HG02798 (cell line): ENCODE data around the gene NACAD.

Experiments
- ATAC-seq: cut with Tn5 transposase; IDR thresholded peaks from one replicate; pipeline ENCODE4 v1.9.1; 2021; ENCODE audit warnings: mild to moderate bottlenecking; ENCODE audit not compliant: unreplicated experiment, poor library complexity

NACAD gene

DNA sequence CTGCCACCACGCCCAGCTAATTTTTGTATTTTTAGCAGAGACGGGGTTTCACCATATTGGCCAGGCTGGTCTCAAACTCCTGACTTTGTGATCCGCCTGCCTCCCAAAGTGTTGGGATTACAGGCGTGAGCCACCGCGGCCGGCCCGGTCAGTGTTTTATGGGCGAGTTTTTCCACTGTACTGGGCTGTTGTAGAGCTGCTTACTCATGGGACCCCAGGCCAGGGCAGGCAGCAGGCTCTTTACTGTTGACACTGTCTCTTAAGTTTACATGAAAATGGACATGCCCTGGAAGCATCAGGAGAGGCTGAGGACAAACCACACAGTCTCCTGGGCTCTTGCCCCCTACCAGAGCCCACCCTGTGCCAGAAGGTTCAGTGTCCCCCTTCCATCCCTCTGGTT lies 11.2 kb downstream of the NACAD start:
- no peak for ATAC-seq

DNA sequence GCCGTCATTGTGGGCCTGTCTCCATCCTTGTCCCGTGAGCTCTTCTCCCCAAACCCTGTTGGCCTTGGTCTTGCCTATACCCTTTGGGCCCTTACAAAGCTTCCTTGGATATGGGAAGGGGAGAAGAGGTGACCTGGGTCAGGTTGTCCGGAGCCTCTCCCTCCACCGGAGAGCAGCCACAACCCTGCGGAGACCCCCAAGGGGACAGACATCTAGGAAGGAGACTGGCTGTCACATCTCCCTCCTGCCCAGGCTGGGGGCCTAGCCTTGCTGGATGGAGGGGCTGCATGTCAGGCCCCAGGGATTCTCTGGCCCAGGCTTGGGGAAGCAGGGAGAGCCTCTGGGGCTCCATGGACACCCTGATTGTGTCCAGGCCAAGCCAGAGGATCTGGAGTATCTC lies 11.8 kb downstream of the NACAD start:
- ATAC-seq: no peak

DNA sequence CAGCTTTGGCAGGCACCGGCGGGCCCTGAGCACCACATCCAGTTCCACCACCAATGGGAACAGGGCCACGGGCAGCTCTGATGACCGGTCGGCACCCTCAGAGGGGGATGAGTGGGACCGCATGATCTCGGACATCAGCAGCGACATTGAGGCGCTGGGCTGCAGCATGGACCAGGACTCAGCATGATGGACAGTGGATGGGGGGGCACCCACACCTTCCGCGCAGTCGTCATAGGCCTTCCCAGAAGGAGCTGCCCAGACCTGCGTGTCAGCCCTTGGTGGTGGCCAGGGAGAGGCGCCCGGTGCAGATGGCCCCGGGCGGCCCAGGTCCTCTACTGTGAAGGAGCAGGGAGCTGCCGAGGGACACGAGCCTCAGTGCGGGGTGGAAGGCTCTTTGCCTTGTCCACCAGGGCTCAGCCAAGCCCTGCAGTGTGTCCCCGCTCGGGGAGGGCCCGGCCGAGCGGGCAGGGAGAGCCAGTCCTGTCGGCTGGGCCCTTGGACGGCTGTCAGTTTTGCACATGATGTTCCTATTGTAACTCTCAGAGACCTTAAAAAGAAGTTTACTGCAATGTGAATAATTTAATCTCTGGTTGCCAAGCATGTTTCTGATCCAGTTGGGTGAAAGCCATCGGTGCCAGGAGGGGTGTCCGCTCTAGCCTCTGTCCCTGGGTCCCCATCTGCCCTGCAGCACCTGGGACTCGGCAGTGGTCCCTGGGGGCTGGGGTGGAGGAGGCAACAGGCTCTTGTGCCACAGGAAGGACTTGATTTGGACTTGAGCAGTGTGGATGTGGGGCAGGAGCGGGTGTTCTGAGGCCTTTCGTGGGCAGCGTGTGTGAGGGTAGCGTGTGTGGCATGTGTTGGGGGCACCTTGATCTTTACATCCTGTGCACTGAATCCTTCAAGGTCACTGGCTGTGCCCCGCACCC lies 12.6 kb downstream of the NACAD start:
- no peak for ATAC-seq

DNA sequence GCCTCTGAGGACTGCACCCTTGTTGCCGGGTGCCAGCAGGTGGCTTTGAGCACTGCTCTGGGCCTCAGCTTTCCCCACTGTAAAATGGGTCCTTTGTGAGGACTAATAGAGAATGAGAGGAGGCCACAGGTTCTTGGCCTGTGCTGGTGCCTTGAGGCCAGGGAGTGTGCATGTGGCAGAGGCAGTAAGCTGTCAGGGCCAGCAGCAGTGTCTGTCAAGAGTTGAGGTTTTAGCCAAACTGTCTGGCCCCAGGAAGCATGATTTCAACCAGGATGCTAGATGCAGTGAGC lies 13.5 kb downstream of the NACAD start:
- ATAC-seq: no peak

DNA sequence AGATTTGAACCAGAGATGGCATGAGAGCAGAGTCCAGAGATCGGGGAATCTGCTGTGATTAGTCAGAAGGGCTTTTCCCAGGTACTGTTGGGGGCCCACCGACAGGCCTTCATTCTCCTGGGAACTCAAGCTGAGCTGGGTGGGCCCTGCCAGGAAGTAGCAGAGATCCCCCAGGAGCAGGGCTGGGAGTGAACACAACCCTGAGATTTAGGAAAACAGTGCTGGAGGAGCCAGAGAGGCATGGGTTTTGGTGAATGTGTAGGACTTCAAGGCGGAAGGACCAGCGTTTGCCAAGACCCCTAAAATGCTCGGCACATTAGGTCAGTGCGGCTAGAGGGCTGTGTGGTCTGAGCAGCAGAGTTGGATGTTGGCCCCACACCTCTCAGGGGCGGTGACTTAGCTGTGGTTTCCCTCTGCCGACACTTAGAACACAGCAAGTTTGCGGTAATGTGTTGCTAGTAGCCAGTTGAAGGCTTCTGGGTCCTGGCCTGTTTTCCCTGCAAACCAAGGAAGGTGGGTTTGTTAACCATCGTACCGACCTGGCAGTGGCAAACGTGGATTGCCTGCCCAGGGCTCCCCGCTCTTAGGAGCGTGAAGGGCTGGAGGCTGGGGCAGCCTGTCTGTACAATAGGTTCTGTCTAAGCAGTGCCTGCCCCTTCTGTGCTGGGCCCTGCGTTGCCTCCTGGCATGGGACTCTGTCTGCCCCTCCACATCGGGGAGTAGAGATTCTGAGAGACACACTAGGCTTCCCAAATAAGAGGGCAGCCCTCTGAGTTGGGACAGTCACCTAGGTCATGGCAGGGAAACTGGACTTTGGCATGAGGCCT lies 14.0 kb downstream of the NACAD start:
- no peak for ATAC-seq

DNA sequence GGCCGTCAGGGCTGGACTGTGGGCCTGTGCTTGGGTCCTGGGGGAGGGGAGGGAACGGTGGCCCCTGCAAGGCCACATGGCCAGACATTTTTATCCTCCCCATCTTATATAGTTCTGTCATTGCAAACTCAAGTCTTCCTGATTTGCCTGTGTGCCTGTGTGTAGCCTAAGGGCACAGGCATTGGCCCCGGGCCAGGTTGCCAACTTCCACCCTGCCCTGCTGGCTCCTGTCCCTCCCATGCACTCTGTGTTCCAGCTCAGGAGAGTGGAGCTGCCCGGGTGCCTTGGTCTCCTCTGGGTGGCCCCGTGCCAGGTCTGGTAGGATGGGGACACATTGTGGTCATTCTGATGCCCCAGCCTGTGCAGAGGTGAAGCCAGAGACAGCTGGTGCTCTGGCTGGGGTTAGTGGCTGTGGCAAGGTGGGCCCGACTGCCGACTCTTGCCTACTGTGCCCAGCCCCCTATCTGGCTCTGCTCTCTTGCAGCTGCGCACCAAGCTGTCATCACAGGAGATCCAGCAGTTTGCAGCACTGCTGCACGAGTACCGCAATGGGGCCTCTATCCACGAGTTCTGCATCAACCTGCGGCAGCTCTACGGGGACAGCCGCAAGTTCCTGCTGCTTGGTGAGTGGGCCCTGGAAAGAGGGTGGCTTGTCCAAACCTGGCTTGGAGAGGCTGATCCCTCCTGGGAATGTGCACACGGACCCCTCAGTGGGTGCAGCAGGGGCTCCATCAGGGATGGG lies 14.8 kb downstream of the NACAD start:
- no peak for ATAC-seq

DNA sequence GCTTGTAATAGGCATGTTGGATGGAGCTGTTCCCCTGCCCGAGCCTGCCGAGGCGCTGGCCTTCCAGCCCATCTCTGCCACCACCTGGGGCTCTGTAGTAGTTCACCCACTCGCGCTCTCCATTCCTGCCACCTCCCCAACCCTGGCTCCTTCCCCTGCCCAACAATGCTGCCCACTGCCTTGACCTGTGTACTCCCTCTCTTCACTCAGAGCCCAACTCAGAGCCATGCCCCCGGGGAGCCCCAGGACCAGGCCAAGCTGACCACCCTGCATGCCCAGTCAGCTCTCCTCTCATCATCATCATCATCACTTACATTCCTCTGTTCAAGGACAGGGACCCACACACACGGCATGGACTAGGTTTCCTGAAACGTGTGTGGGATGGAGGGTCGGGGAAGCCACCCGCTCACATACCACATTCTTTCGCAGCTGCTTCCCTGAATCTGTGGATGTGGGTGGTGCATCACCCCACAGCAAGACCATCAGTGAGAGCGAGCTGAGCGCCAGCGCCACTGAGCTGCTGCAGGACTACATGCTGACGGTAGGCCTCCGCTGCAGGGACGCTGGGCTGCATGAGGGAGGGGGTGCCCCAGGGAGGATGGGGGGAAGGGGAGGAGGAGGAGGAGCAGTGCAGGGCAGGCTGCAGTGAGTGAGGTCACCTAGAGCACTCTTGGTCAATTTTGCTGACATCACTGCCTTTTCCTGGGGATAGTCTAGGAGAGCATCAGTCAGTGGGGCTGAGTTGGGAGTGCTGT lies 15.6 kb downstream of the NACAD start:
- no peak for ATAC-seq

DNA sequence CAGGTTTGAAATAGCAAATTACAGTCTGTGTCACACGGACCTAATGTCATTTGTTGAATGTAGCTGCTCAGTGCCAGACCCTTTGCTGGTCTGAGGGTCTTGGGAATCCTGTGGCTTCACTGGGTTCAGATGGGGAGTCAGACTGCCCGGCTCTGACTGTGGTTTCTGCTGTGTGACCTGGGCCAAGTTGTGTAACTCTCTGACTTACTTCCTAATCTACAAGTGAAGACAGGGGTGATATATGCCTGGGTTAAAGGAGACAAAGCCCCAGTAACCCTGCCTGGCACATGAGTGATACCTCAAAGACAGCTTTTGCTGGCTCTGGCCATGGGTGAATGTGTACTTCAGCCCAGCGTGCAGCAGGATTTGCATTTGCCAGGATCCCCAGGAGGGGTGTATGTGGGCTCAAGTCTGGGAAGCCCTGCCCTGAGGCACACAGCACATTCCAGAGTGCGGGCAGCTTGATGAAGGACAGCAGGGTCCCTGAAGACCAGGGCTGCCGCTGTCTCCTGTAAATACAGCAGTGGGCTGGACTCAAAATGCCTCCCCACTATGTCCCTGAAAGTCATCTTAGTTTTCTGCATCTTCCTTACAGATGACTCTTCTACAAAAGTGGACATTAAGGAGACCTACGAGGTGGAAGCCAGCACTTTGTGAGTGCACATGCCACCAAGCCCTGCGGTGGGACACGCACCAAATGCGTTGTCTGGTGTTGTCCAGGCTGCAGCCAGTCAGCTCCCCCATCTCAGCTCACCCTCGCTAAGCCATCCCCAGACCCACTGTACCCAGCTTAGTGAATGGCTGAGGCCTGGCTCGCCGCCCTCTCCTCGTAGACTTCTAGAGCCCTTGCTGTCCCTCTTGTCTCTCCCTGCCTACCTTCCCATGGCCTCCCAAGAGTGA lies 16.4 kb downstream of the NACAD start:
- ATAC-seq: no peak

DNA sequence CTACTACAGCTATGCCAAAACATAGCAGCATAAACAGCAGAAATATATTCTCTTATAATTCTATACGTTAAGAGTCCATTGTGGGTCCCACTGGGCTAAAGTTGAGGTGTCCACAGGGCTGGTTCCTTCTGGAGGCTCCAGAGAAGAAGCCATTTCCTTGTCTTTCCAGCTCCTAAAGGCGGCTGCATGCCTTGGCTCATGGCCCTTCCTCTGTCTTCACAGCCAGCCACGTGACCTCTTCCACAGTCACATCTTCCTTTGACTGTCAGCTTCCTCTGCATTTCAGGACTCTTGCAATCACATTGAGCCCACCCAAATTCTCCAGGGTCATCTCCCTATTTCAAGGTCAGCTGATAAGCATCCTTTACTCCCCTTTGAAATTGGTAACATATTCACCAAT lies 17.2 kb downstream of the NACAD start:
- ATAC-seq: no peak

DNA sequence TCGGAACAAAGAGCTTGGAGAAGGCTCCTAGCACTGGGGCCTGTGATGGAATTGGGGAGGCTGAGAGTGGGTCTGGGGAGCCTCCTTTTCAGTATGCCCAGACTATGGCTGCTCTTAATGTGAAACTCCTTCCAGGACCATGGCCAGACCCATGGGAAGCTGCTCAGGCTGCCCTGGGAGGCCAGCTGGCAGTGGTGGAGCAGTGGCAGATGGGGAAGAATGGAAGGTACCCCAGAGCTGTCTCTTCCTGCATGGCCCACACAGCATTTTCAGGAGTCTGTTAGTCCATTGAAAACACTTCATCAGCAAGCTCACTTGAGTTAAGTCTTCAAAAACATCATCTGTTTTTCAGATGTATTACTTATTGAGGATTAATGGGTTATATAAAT lies 18.5 kb downstream of the NACAD start:
- no peak for ATAC-seq

DNA sequence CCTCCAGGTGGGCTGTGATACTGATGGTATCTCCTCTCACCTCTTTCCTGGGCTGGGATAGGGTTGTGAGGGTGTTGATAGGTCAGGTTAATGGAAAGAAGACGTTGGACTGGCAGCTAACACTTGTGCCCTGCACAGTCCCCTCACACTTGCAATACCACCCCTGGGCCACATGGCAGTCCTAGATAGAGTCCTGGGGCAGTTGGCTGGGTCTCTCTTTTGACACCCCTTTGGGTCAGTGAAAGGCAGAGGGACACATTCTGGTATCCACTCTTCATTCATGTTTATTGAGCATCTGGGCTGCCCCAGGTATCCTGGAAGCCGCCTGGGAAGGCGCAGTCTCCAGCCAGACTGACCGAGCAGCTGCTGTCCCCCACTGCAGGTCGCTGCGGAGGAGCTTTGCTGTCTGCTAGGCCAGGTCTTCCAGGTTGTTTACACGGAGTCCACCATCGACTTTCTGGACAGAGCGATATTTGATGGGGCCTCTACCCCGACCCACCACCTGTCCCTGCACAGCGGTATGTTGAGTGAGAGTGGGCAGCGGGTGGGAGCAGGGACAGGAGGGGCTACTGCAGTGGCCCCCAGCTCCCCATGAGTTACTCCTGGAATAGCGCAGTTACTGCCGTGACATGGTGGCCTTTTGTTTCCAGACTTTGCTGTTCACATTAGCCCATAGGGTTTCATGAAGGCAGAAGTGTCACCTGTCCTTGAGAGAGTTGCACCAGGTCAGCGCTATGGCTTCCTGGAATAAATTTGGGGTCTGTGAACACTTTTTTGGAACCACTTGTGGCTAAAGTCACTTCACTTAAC lies 19.1 kb downstream of the NACAD start:
- ATAC-seq: no peak

DNA sequence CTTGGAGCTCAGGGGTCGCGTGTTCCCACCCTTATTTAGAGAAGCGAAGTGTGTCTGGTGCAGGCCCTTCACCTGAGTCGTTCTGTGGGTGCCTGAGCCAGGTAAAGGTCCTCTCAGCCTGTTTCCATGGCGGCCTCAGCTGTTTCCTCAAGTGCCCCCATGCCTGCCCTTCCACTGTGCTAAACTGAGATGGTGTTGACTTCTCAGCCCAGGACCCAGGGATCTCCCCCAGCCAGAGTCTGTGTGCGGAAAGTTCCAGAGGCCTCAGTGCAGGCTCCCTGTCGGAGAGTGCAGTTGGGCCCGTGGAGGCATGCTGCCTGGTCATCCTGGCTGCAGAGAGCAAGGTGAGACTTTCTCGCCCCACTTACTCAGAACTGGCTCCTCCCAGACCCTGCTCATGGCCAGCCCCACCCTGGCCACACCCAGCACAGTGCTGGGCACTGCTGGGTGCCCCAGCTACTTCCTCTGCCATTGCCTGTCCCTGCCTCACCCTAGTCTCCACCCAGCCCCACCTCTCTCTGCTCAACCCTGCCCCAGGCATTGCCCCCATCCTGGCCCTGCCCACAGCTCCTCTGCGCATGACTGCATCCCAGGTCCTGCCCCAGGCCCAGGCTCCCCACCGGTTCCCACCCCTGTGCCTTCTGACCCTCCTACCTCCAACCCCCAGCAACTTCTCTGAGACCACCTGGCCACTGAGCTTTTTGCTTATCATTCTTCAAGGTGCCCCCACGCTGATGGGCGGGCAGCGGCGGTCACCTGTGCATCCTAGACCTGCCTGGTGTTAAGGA lies 20.3 kb downstream of the NACAD start:
- ATAC-seq: no peak

DNA sequence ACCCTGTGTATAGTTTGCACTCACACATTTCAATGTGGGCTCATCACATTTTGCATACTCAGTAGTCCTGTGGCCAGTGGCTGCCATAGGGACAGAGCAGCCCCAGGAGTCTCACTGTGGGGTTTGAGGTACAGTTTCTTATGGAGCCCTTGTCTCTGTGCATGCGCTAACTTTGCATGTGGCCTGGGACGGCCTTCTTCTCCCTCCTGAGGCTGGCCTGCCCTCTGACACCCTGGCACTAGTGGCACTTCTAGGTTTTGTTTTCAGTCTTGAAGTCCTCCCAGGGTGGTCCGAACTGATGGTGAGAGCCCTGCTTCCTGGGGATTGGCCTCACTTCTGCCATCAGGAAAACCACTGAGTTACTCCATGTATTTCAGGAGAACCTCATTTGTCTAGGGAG lies 21.2 kb downstream of the NACAD start:
- ATAC-seq: no peak

DNA sequence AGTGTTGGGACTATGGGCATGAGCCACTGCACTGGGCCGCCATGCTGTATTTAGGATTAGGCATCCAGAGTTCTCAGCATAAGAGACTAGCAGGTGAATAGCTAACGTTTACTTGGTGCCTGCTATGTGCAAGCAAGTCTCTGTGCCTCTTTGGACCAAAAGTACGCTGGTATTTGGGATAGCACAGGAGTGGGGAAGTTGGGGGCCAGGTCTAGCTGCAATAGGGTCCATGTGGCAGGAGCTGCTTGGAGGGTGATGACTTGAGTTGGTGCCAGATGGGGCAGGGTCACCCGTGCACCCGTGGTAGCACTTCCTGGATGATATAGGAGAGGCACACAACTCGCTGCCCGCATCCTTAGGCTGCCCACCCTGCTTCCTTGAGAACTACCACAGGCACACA lies 22.4 kb downstream of the NACAD start:
- no peak for ATAC-seq

DNA sequence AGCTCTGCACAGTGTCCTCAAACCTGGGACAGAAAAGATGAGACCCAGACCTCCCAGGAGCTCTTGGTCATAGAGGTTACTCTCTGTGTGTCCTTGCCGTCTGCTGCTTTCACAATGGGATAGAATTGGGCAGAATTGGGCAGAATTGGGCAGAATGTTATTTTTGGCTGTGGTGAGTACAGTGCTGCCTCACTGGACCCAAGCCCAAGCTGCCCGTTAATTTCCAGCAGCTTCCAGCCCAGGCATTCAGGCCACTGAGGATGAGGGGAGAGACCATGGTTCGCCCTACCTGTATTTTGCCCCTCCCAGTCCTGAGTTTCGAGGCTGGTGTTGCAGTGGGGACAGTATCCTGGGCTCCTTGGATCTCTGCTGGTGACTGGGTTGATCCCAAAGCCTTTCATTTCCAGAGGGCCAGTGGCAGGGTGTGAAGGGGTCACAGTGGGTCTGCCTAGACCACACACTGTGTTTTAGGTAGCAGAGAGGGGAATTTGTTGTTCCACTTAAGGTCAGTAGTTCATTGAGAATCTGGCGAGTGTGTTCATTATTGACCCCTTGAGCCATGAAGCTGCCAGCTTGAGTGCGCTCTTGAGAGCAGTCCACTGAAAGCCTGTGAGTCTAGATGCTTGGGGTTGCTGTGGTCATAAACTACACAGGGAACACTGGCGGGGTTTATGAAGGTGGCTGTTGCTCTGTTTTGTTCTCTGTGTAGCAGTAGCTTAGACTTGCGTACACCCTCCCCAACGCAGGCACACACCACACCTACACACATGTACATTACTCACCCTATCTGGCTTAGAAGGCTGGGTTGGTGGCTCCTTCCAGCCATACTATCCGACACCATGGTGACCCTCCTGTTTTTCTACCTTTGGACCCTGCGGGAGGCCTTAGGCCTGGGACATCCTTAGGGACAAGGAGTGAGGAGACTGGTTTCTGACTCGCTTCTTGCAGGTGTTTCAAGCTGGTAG lies 23.5 kb downstream of the NACAD start:
- no peak for ATAC-seq

DNA sequence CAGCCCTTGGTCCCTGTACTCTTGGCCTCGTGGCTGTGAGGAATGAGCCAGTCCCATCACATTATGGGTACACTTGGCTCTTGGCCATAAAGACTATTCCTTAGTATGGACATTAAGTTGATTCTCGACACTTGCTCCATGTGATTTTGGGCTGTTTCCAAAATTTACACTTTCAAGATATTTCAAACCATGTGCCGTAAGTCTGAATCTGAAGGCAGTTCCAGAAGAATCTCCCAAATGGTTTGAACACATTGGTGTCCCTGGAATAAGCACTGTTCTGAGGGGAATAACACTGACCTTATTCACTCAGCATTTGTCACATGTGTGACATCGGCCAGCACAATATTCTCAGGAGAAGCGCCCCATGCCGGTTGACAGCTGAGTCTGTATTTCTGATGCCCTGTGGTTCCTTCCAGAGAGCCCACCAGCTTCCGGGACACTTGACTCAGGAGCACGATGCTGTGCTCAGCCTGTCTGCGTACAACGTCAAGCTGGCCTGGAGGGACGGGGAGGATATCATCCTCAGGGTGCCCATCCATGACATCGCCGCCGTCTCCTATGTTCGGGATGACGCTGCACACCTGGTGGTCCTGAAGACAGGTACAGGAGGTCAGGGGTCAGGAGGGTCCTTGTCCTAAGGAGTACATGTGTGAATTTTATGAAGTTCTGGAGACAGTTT lies 24.6 kb downstream of the NACAD start:
- ATAC-seq: no peak
